Endothelial cell of umbilical vein (primary cell): Measurements from ENCODE around the gene C12orf57. TPM values are rescaled to one million over a fixed set of nuclear protein-coding genes. Genes with fewer than 3 reads are reported as not detected.

ENCODE experiments used
- BruUV-seq: library from RNA; stranded (reverse); fragments of 400-500 nt; replicated peaks from 2 replicates; lab custom pipeline; 2021; lab: Mats Ljungman, UMichigan
- CTCF ChIA-PET: fragments of 300-600, 350-600 bp; sonication (Branson Sonifier 250); formaldehyde crosslinking; loops from one replicate; lab custom pipeline; 2021; ENCODE audit warnings: antibody characterized with exemption, inconsistent platforms; lab: Charles Lee
- POLR2A ChIA-PET: fragments of 300-600, 350-600 bp; sonication (Branson Sonifier 250); formaldehyde crosslinking; loops from one replicate; lab custom pipeline; 2021; ENCODE audit warnings: antibody characterized with exemption, inconsistent platforms; lab: Charles Lee
- DNase-seq: peaks from one replicate; pipeline ENCODE4 v3.0.0-alpha.2; 2011; ENCODE audit warnings: low read depth, low spot score
- FAIRE-seq: peaks from 2 replicates; lab custom pipeline; 2011; peaks lifted over from hg19 to GRCh38; lab: Jason Lieb, UNC
- H2AFZ ChIP-seq: 2 replicates; pipeline ENCODE4 v1.6.0; 2012; ENCODE audit warnings: low read depth, low read length, control low read depth, inconsistent platforms
- H3K27ac ChIP-seq: 2 replicates; pipeline ENCODE4 v1.5.1; 2011; ENCODE audit warnings: low read depth, mild to moderate bottlenecking, control low read depth, low read length, moderate library complexity; ENCODE audit not compliant: insufficient read depth
- H3K27me3 ChIP-seq, 2 experiments: 2 replicates each; pipeline versions ENCODE4 v1.6.0 to v1.6.1; 2011; ENCODE audit warnings: low read length in 2 of 2, mixed read lengths in 1 of 2; ENCODE audit not compliant: control insufficient read depth in 2 of 2, insufficient read depth in 2 of 2
- H3K36me3 ChIP-seq, 2 experiments: 2 replicates in 1 of 2; 3 replicates in 1 of 2; pipeline ENCODE4 v1.5.1; 2011; ENCODE audit warnings: low read length in 2 of 2, mild to moderate bottlenecking in 1 of 2, moderate library complexity in 1 of 2; ENCODE audit not compliant: control insufficient read depth in 2 of 2, insufficient read depth in 2 of 2; ENCODE audit errors: extremely low read depth in 1 of 2
- H3K4me1 ChIP-seq: 3 replicates; pipeline ENCODE4 v1.5.1; 2011; ENCODE audit warnings: mild to moderate bottlenecking, low read length; ENCODE audit not compliant: control insufficient read depth, insufficient read depth; ENCODE audit errors: extremely low read depth
- H3K4me2 ChIP-seq: 2 replicates; pipeline ENCODE4 v1.6.1; 2011; ENCODE audit warnings: low read length, control low read depth, mixed read lengths; ENCODE audit not compliant: insufficient read depth
- H3K4me3 ChIP-seq, 3 experiments: fragments of 200-600 bp in 1 of 3; sonication (generic), shearing (Covaris generic) in 1 of 3; replicated peaks in 1 of 3; 2 replicates each; pipeline ENCODE4 v1.5.1; 2011 to 2016; ENCODE audit warnings: control low read depth in 3 of 3, low read length in 3 of 3, mild to moderate bottlenecking in 2 of 3, inconsistent platforms in 1 of 3, low read depth in 1 of 3, moderate library complexity in 1 of 3; ENCODE audit not compliant: insufficient read depth in 1 of 3
- H3K79me2 ChIP-seq: 2 replicates; pipeline ENCODE4 v1.6.0; 2012; ENCODE audit warnings: low read length, inconsistent platforms; ENCODE audit not compliant: control insufficient read depth, insufficient read depth
- H3K9ac ChIP-seq: replicated peaks from 2 replicates; pipeline ENCODE3; 2011; ENCODE audit warnings: low read length, control low read depth; ENCODE audit not compliant: insufficient read depth; ENCODE audit errors: extremely low read depth
- H3K9me1 ChIP-seq: replicated peaks from 3 replicates; pipeline ENCODE4 v1.6.0; 2011; ENCODE audit warnings: mild to moderate bottlenecking, low read length; ENCODE audit not compliant: control insufficient read depth, insufficient read depth; ENCODE audit errors: extremely low read depth
- H3K9me3 ChIP-seq: replicated peaks from 2 replicates; pipeline ENCODE4 v1.5.1; 2012; ENCODE audit warnings: low read length, inconsistent platforms; ENCODE audit not compliant: control insufficient read depth, insufficient read depth
- H4K20me1 ChIP-seq: replicated peaks from 2 replicates; pipeline ENCODE3; 2011; ENCODE audit warnings: mild to moderate bottlenecking, low read length; ENCODE audit not compliant: control insufficient read depth, insufficient read depth; ENCODE audit errors: extremely low read depth
- CTCF ChIP-seq, 2 donors: IDR thresholded peaks; 1 replicate in 1 of 2; 2 replicates in 1 of 2; pipeline ENCODE4 v1.5.1; 2011; ENCODE audit warnings: low read length in 2 of 2, mild to moderate bottlenecking in 2 of 2, moderate library complexity in 2 of 2, control low read depth in 1 of 2, inconsistent platforms in 1 of 2, low read depth in 1 of 2; ENCODE audit not compliant: insufficient read depth in 1 of 2; ENCODE audit errors: extremely low read depth in 1 of 2
- FOS ChIP-seq: IDR thresholded peaks from 2 replicates; pipeline ENCODE4 v1.6.1; 2011; ENCODE audit warnings: mild to moderate bottlenecking, low read length, moderate library complexity, borderline replicate concordance; ENCODE audit not compliant: insufficient read depth
- MAX ChIP-seq: IDR thresholded peaks from 2 replicates; pipeline ENCODE4 v1.6.1; 2011; ENCODE audit not compliant: insufficient read depth, insufficient read length
- MYC ChIP-seq: IDR thresholded peaks from one replicate; pipeline ENCODE4 v1.6.1; 2011; ENCODE audit warnings: mild to moderate bottlenecking, low read depth, low read length
- POLR2A ChIP-seq: IDR thresholded peaks from 2 replicates; pipeline ENCODE4 v1.6.1; 2012; ENCODE audit warnings: low read depth, mild to moderate bottlenecking, control low read depth, low read length
- dilution Hi-C: fragments of 300-500 bp; cut with MboI; formaldehyde crosslinking; loops from one replicate; pipeline ENCODE4 v1.15.0; 2019; ENCODE audit warnings: low sequenced_read_pairs; ENCODE audit not compliant: extremely low pct_ligation_motif_present
- intact Hi-C: fragments of 100-400 bp; cut with micrococcal nuclease; formaldehyde crosslinking; loops from one replicate; pipeline ENCODE4 v1.10.0; 2022
- polyA plus RNA-seq, 4 experiments: library from polyadenylated mRNA; depleted of rRNA in 3 of 4; stranded (reverse) in 3 of 4; unstranded in 1 of 4; fragments of >200 nt; gene quantifications; 2 replicates each; pipeline versions ENCODE4 v1.2.1 to v1.2.3, GENCODE V29; 2011 to 2012; ENCODE audit warnings: missing spikeins in 1 of 4
- total RNA-seq: library from RNA; stranded (reverse); gene quantifications from 2 replicates; pipeline ENCODE4 v1.2.3, GENCODE V29; 2021

Gene C12orf57
- total and polyA plus RNA-seq, 2 donors (not counting 3 experiments of a cell fraction or from before 2014, with no cell fraction given): 167 to 729 TPM

- Histone ChIP-seq H3K36me3 (peaks cover 20 to 30% of the 10 kb centered on the region in 2 experiments), H3K4me1 (peaks cover 5% of the 10 kb centered on the region), H3K79me2 (peaks cover 24% of the 10 kb centered on the region), H4K20me1 (no peaks in the 10 kb centered on the region), H3K4me2 (no peak overlapping the region), H3K27ac (no peak overlapping the region), H3K9me3 (no peaks in the 10 kb centered on the region), H2AFZ (no peak overlapping the region), H3K9ac (no peak overlapping the region), H3K27me3 (no peaks in the 10 kb centered on the region), H3K4me3 (no peak overlapping the region), H3K9me1 (no peaks in the 10 kb centered on the region)
- no peak for DNase-seq
- no TSS peak for BruUV-seq
- CTCF ChIA-PET: interaction anchor here (1.6 kb wide), 1 partner anchor 50 kb away, joined by 3 read pairs; no protein-coding TSS in a partner anchor
- FAIRE-seq: no peak
- intact Hi-C loops: no loop called here
- dilution Hi-C loops: no loop called here
- TF ChIP-seq POLR2A (peak; percentile 4), CTCF (IDR thresholded peaks at IDR 0.05; ENCODE audit: extremely low read depth in 1 of 2, insufficient read depth in 1 of 2, low read depth in 1 of 2, low read length in 2 of 2) (no peak), FOS (no peak), MAX (no peak), MYC (no peak)
- POLR2A ChIA-PET: interaction anchor here (0.6 kb wide), 1 partner anchor 814 kb away, joined by 4 read pairs; no protein-coding TSS in a partner anchor
Measured at GRCh38 chr12:6975297-6976032, 31.6 kb downstream of the C12orf57 start.
